22Rv1 (cell line): ENCODE measurements around the gene ASZ1.

ENCODE experiments used
- CTCF ChIP-seq: fragments of 450-650 bp; IDR thresholded peaks from 2 replicates; pipeline ENCODE4 v1.5.1; 2017; ENCODE audit warnings: mild to moderate bottlenecking
- ZFX ChIP-seq: fragments of 450-650 bp; IDR thresholded peaks from 2 replicates; pipeline ENCODE4 v1.6.1; 2017; ENCODE audit warnings: antibody characterized with exemption, borderline replicate concordance

GRCh38 chr7:117395743-117396142, 31.6 kb downstream of the ASZ1 start:
- no peak for TF ChIP-seq CTCF
- no peak for TF ChIP-seq ZFX
